HepG2 (cell line): ENCODE measurements around the gene UAP1L1. TPM values are rescaled to one million over a fixed set of nuclear protein-coding genes. Genes with fewer than 3 reads are reported as not detected.

Source experiments
- AHR ChIP-seq: IDR thresholded peaks from 2 replicates; pipeline ENCODE4 v1.6.1; 2018; ENCODE audit warnings: missing genetic modification reagents, missing compliant biosample characterization
- GATAD1 ChIP-seq: IDR thresholded peaks from 2 replicates; pipeline ENCODE4 v1.6.1; 2016; ENCODE audit warnings: missing genetic modification reagents, missing compliant biosample characterization
- GFI1 ChIP-seq: sonication (generic); formaldehyde crosslinking; IDR thresholded peaks from 2 replicates; pipeline ENCODE4 v1.5.0; 2020; ENCODE audit warnings: missing genetic modification reagents, mild to moderate bottlenecking, borderline replicate concordance
- MAX ChIP-seq: IDR thresholded peaks from 2 replicates; pipeline ENCODE4 v1.6.1; 2012; ENCODE audit warnings: inconsistent platforms
- MTF1 ChIP-seq: sonication (generic); formaldehyde crosslinking; IDR thresholded peaks from 2 replicates; pipeline ENCODE4 v1.5.0; 2020; ENCODE audit warnings: missing genetic modification reagents
- NR1H2 ChIP-seq: sonication (generic); formaldehyde crosslinking; IDR thresholded peaks from 2 replicates; pipeline ENCODE4 v1.8.1; 2022; ENCODE audit warnings: low read depth, missing genetic modification reagents, borderline replicate concordance
- NR2C2 ChIP-seq: sonication (generic); formaldehyde crosslinking; IDR thresholded peaks from 2 replicates; pipeline ENCODE4 v1.4.0; 2020; ENCODE audit warnings: missing genetic modification reagents, mild to moderate bottlenecking, moderate library complexity, borderline replicate concordance
- NRL ChIP-seq: sonication (generic); formaldehyde crosslinking; IDR thresholded peaks from 2 replicates; pipeline ENCODE4 v1.5.0; 2020; ENCODE audit warnings: missing genetic modification reagents, mild to moderate bottlenecking, moderate library complexity, borderline replicate concordance
- PBX2 ChIP-seq: IDR thresholded peaks from 2 replicates; pipeline ENCODE4 v1.6.1; 2016; ENCODE audit warnings: control low read depth
- POLR2A ChIP-seq, 2 experiments: IDR thresholded peaks; 2 replicates each; pipeline ENCODE4 v1.6.1; 2011; ENCODE audit warnings: low read depth in 2 of 2, low read length in 2 of 2, mild to moderate bottlenecking in 1 of 2, moderate library complexity in 1 of 2; ENCODE audit not compliant: insufficient read depth in 1 of 2
- RARA ChIP-seq: IDR thresholded peaks from 2 replicates; pipeline ENCODE4 v1.6.1; 2016; ENCODE audit warnings: missing genetic modification reagents, missing compliant biosample characterization
- SALL1 ChIP-seq: sonication (generic); formaldehyde crosslinking; IDR thresholded peaks from 2 replicates; pipeline ENCODE4 v1.8.0; 2022; ENCODE audit warnings: mild to moderate bottlenecking, missing genetic modification reagents
- SRSF4 ChIP-seq: fragments of 200-400 bp; formaldehyde crosslinking; IDR thresholded peaks from one replicate; pipeline ENCODE4 v1.6.1; 2018; ENCODE audit warnings: mild to moderate bottlenecking, low read depth, low read length, moderate library complexity; ENCODE audit not compliant: poor library complexity, severe bottlenecking
- SRY ChIP-seq: sonication (generic); formaldehyde crosslinking; IDR thresholded peaks from 2 replicates; pipeline ENCODE4 v1.8.0; 2022; ENCODE audit warnings: mild to moderate bottlenecking, missing genetic modification reagents
- ZBTB43 ChIP-seq: sonication (generic); formaldehyde crosslinking; conservative IDR thresholded peaks from 2 replicates; pipeline ENCODE4 v1.4.0; 2020; ENCODE audit warnings: missing genetic modification reagents
- ZNF276 ChIP-seq: sonication (generic); formaldehyde crosslinking; IDR thresholded peaks from 2 replicates; pipeline ENCODE4 v1.4.0; 2020; ENCODE audit warnings: mild to moderate bottlenecking, low read depth, missing genetic modification reagents
- ZNF362 ChIP-seq: sonication (generic); formaldehyde crosslinking; IDR thresholded peaks from 2 replicates; pipeline ENCODE4 v1.4.0; 2020; ENCODE audit warnings: missing genetic modification reagents, mild to moderate bottlenecking, borderline replicate concordance
- ZNF646 ChIP-seq: sonication (generic); formaldehyde crosslinking; IDR thresholded peaks from 2 replicates; pipeline ENCODE4 v1.9.0; 2021; ENCODE audit warnings: mild to moderate bottlenecking, missing genetic modification reagents
- ZNF670 ChIP-seq: sonication (generic); formaldehyde crosslinking; IDR thresholded peaks from 2 replicates; pipeline ENCODE4 v1.8.0; 2022; ENCODE audit warnings: mild to moderate bottlenecking, missing genetic modification reagents, borderline replicate concordance
- polyA plus RNA-seq, 8 experiments: library from polyadenylated mRNA; depleted of rRNA in 3 of 8; stranded (reverse) in 7 of 8; unstranded in 1 of 8; fragments of >200 nt; fragmentation: Illumina TruSeq in 4 of 8; extraction: Trizol in 4 of 8; gene quantifications; 2 replicates each; pipeline versions ENCODE4 v1.2.1 to v1.2.3, GENCODE V29; 2011 to 2016; ENCODE audit warnings: low read depth in 4 of 8, missing spikeins in 1 of 8, mixed read lengths in 1 of 8; ENCODE audit not compliant: insufficient read depth in 1 of 8
- total RNA-seq, 5 experiments: library from RNA; depleted of rRNA; stranded (reverse); fragments of >200 nt; fragmentation: Illumina TruSeq; extraction: Trizol; gene quantifications; 2 replicates each; pipeline ENCODE4 v1.2.3, GENCODE V29; 2016; ENCODE audit warnings: low read depth in 1 of 5

The UAP1L1 gene
- total and polyA plus RNA-seq, 2 of the 13 experiments (the other 11 are each of a cell fraction or from before 2014, with no cell fraction given): 5.4 to 6.4 TPM

GRCh38 chr9:137070906-137071275 lies 6.4 kb upstream of the UAP1L1 start (continued):
- no peak for TF ChIP-seq ZNF276 (CRISPR knock-in tag)
- no peak for TF ChIP-seq MTF1 (CRISPR knock-in tag)
- no peak for TF ChIP-seq GATAD1 (CRISPR knock-in tag)
- TF ChIP-seq ZNF670 (CRISPR knock-in tag): no peak
- no peak for TF ChIP-seq ZNF646
- no peak for TF ChIP-seq NRL (CRISPR knock-in tag)
- TF ChIP-seq AHR (CRISPR knock-in tag): no peak
- TF ChIP-seq NR1H2: no peak
- no peak for TF ChIP-seq SRY
- TF ChIP-seq POLR2A (IDR thresholded peaks at IDR 0.05; ENCODE audit: insufficient read depth in 1 of 2, low read depth in 2 of 2, low read length in 2 of 2): no peak
- TF ChIP-seq NR2C2 (CRISPR knock-in tag): no peak
- TF ChIP-seq ZBTB43 (CRISPR knock-in tag): no peak
- no peak for TF ChIP-seq SALL1 (CRISPR knock-in tag)
- no peak for TF ChIP-seq SRSF4
- no peak for TF ChIP-seq ZNF362 (CRISPR knock-in tag)
- TF ChIP-seq RARA: no peak
- TF ChIP-seq GFI1 (CRISPR knock-in tag): no peak
- no peak for TF ChIP-seq MAX
- no peak for TF ChIP-seq PBX2 (CRISPR knock-in tag)
